Stimulated activated CD4-positive, alpha-beta T cell treated with anti-CD3 and anti-CD28 coated beads, Interleukin-2, amount 100 ng/mL, for 48 hours (primary cell): ENCODE results near the gene C1QTNF1.
"Not testable (repeated sequence)": the region's sequence is repeated elsewhere in the genome, so short reads cannot be mapped to it uniquely, and the experiment has no call there.

ENCODE experiments used
- DNase-seq, 2 donors: peaks; one replicate each; pipeline ENCODE4 v3.0.0-alpha.2; 2020

Gene C1QTNF1

GRCh38 chr17:79026376-79027273 is 2.7 kb downstream of the C1QTNF1 start:
- DNase-seq = no peak

GRCh38 chr17:79027274-79027924 is 3.4 kb downstream of the C1QTNF1 start:
- DNase-seq = no peak

GRCh38 chr17:79027925-79028491 is 4.0 kb downstream of the C1QTNF1 start:
- DNase-seq = no peak

- no peak for DNase-seq
These were observed 4.7 kb downstream of the C1QTNF1 start for GRCh38 chr17:79028496-79029326.

GRCh38 chr17:79029327-79030009 is 5.5 kb downstream of the C1QTNF1 start:
- no peak for DNase-seq

GRCh38 chr17:79030636-79031035 is 6.7 kb downstream of the C1QTNF1 start:
- DNase-seq = not testable (repeated sequence)

GRCh38 chr17:79031996-79032875 is 8.3 kb downstream of the C1QTNF1 start:
- no peak for DNase-seq

GRCh38 chr17:79033046-79033616 is 9.2 kb downstream of the C1QTNF1 start:
- no peak for DNase-seq

- DNase-seq = no peak
These were observed 10.0 kb downstream of the C1QTNF1 start for GRCh38 chr17:79033741-79034501.

- no peak for DNase-seq
These were observed 11.0 kb downstream of the C1QTNF1 start for GRCh38 chr17:79034931-79035485.

GRCh38 chr17:79035686-79036085 is 11.7 kb downstream of the C1QTNF1 start:
- no peak for DNase-seq

GRCh38 chr17:79036181-79036580 is 12.2 kb downstream of the C1QTNF1 start:
- no peak for DNase-seq

- no peak for DNase-seq
These were observed 12.6 kb downstream of the C1QTNF1 start for GRCh38 chr17:79036596-79036995.

- DNase-seq = no peak
These were observed 14.7 kb downstream of the C1QTNF1 start for GRCh38 chr17:79038545-79039135.

- DNase-seq = no peak
These were observed 15.2 kb downstream of the C1QTNF1 start for GRCh38 chr17:79039171-79039570.

GRCh38 chr17:79039886-79040285 is 15.9 kb downstream of the C1QTNF1 start:
- no peak for DNase-seq

GRCh38 chr17:79041041-79041570 is 17.1 kb downstream of the C1QTNF1 start:
- DNase-seq = no peak

GRCh38 chr17:79041723-79042420 is 17.9 kb downstream of the C1QTNF1 start:
- no peak for DNase-seq
